Activated T-cell treated with anti-CD3 and anti-CD28 coated beads for 48 hours (primary cell): ENCODE data around the gene NETO2.
"Not testable (repeated sequence)": the region's sequence is repeated elsewhere in the genome, so short reads cannot be mapped to it uniquely, and the experiment has no call there.

ENCODE experiments used
- DNase-seq: peaks from one replicate; pipeline ENCODE4 v3.0.0-alpha.2; 2020; ENCODE audit warnings: low read depth

The NETO2 gene

GRCh38 chr16:47143677-47144558 is at the start of gene NETO2:
NETO2 (minus strand) TSS chr16:47143945; CDS start chr16:47143612, 333 bp downstream.
- peak; percentile 62 for DNase-seq

GRCh38 chr16:47182318-47182717 is 38.6 kb upstream of the NETO2 start:
- no peak for DNase-seq

GRCh38 chr16:47181066-47181465 is 37.3 kb upstream of the NETO2 start:
- not testable (repeated sequence) for DNase-seq

GRCh38 chr16:47180073-47180472 is 36.3 kb upstream of the NETO2 start:
- DNase-seq, result no peak

- DNase-seq, result no peak
Observed at GRCh38 chr16:47175152-47175551, 31.4 kb upstream of the NETO2 start.

- no peak for DNase-seq
Observed at GRCh38 chr16:47162670-47163420, 19.1 kb upstream of the NETO2 start.

GRCh38 chr16:47161464-47161863 is 17.7 kb upstream of the NETO2 start:
- DNase-seq, result no peak

GRCh38 chr16:47160422-47160821 is 16.7 kb upstream of the NETO2 start:
- DNase-seq, result no peak

- no peak for DNase-seq
Observed at GRCh38 chr16:47158992-47159391, 15.2 kb upstream of the NETO2 start.

- DNase-seq, result no peak
Observed at GRCh38 chr16:47156680-47157215, 13.0 kb upstream of the NETO2 start.

- DNase-seq, result not testable (repeated sequence)
Observed at GRCh38 chr16:47152501-47152900, 8.8 kb upstream of the NETO2 start.

GRCh38 chr16:47150067-47150466 is 6.3 kb upstream of the NETO2 start:
- no peak for DNase-seq

- no peak for DNase-seq
Observed at GRCh38 chr16:47144559-47144877, 773 bp upstream of the NETO2 start.

GRCh38 chr16:47142821-47143676 is 696 bp downstream of the NETO2 start:
- peak; percentile 65 for DNase-seq

GRCh38 chr16:47142486-47142820 is 1.3 kb downstream of the NETO2 start:
- no peak for DNase-seq

- peak; percentile 76 for DNase-seq
Observed at GRCh38 chr16:47141773-47142485, 1.8 kb downstream of the NETO2 start.

- DNase-seq, result no peak
Observed at GRCh38 chr16:47140686-47141085, 3.1 kb downstream of the NETO2 start.

- no peak for DNase-seq
Observed at GRCh38 chr16:47139561-47140185, 4.1 kb downstream of the NETO2 start.

- not testable (repeated sequence) for DNase-seq
Observed at GRCh38 chr16:47137925-47138324, 5.8 kb downstream of the NETO2 start.

- DNase-seq, result no peak
Observed at GRCh38 chr16:47136099-47136842, 7.5 kb downstream of the NETO2 start.
